Transverse colon (tissue), 4 donors: ENCODE data around the gene AIFM1. TPM values are rescaled to one million over a fixed set of nuclear protein-coding genes. Genes with fewer than 3 reads are reported as not detected.

ENCODE experiments used
- DNase-seq: peaks from one replicate; pipeline ENCODE4 v3.0.0-alpha.2; 2019
- H3K27ac ChIP-seq, 4 donors: fragments of 200-600 bp; sonication (generic); 2 replicates each; pipeline ENCODE4 v1.5.1; 2016 to 2018; ENCODE audit warnings: inconsistent platforms in 4 of 4
- H3K27me3 ChIP-seq: fragments of 200-600 bp; sonication (generic); 2 replicates; pipeline ENCODE4 v1.5.1; 2017; ENCODE audit warnings: inconsistent platforms
- H3K36me3 ChIP-seq, 4 donors: fragments of 200-600 bp; sonication (generic); 2 replicates each; pipeline ENCODE4 v1.5.1; 2017 to 2019; ENCODE audit warnings: inconsistent platforms in 4 of 4
- H3K4me1 ChIP-seq, 4 donors: fragments of 200-600 bp; sonication (generic); 2 replicates each; pipeline ENCODE4 v1.5.1; 2017 to 2020; ENCODE audit warnings: inconsistent platforms in 4 of 4
- H3K4me3 ChIP-seq, 4 donors: fragments of 200-600 bp; sonication (generic); 1 replicate in 1 of 4; 2 replicates in 3 of 4; pipeline versions ENCODE4 v1.5.1 to v1.6.1; 2017 to 2019; ENCODE audit warnings: inconsistent platforms in 4 of 4
- H3K9me3 ChIP-seq, 2 donors: fragments of 200-600 bp; sonication (generic); 2 replicates each; pipeline ENCODE4 v1.5.1; 2017 to 2019; ENCODE audit warnings: inconsistent platforms in 2 of 2
- CTCF ChIP-seq, 5 experiments: fragments of 200-600 bp in 3 of 5; fragments of 450-650 bp in 2 of 5; sonication (generic) in 3 of 5; IDR thresholded peaks; 1 replicate in 2 of 5; 2 replicates in 3 of 5; pipeline ENCODE4 v1.5.1; 2016 to 2017; ENCODE audit warnings: antibody characterized with exemption in 5 of 5, inconsistent platforms in 3 of 5, mild to moderate bottlenecking in 2 of 5, moderate library complexity in 1 of 5
- EP300 ChIP-seq: sonication (generic); formaldehyde crosslinking; IDR thresholded peaks from one replicate; pipeline ENCODE4 v1.6.1; 2017; ENCODE audit warnings: antibody characterized with exemption, low read depth
- POLR2A ChIP-seq: fragments of 450-650 bp; IDR thresholded peaks from one replicate; pipeline ENCODE4 v1.6.1; 2016; ENCODE audit warnings: antibody characterized with exemption, mild to moderate bottlenecking, moderate library complexity
- POLR2AphosphoS5 ChIP-seq, 3 donors: sonication (generic); formaldehyde crosslinking; IDR thresholded peaks; one replicate each; pipeline ENCODE4 v1.6.1; 2016; ENCODE audit warnings: antibody characterized with exemption in 3 of 3
- WGBS, 2 donors: methylation state at CpG; one replicate each; pipeline ENCODE4 v1.1.5; 2018; ENCODE audit warnings: low coverage in 1 of 2; 5-methylcytosine and 5-hydroxymethylcytosine counted together
- in situ Hi-C, 4 donors: fragments of 200-750 bp; cut with MboI; loops; one replicate each; pipeline versions ENCODE4 v1.15.0 to v1.15.1; 2017; ENCODE audit warnings: low sequenced_read_pairs in 3 of 4, low pct_ligation_motif_present in 1 of 4, low pct_unique_long_range_greater_than_20kb in 1 of 4
- intact Hi-C: fragments of 100-400 bp; cut with DNase I; formaldehyde crosslinking; loops from one replicate; pipeline ENCODE4 v1.15.1; 2023; ENCODE audit warnings: low total_unique reads
- total RNA-seq, 4 donors: library from RNA; depleted of rRNA; stranded (reverse); fragments of >200 nt; gene quantifications; one replicate each; pipeline ENCODE4 v1.1.0, GENCODE V29; 2016

AIFM1 gene
- total RNA-seq, 4 donors from 2014 or later, result 5.6 to 39.5 (median 28.1) TPM

GRCh38 chrX:130158311-130158710 is 7.3 kb downstream of the AIFM1 start:
- TF ChIP-seq POLR2AphosphoS5 (IDR thresholded peaks at IDR 0.05) (no peak), CTCF (IDR thresholded peaks at IDR 0.05) (no peak), POLR2A (no peak)
- Histone ChIP-seq H3K4me1 (peaks cover 0 to 3% (median 0%) of the 10 kb centered on the region in 4 donors), H3K27ac (no peak overlapping the region), H3K27me3 (no peaks in the 10 kb centered on the region), H3K36me3 (no peaks in the 10 kb centered on the region), H3K4me3 (no peak overlapping the region), H3K9me3 (no peaks in the 10 kb centered on the region)
- in situ Hi-C loops, result no loop called here
- WGBS, 2 donors, result 68% methylated on average over 2 of the region's 2 CpGs; no CpG with 5 or more reads in 1 of the 2 donors
- no peak for DNase-seq
- intact Hi-C loops, result no loop called here

- 77 to 100% methylated on average over 2 of the region's 2 CpGs for WGBS, 2 donors
- H3K9me3 ChIP-seq, result no peaks in the 10 kb centered on the region
- no peaks in the 10 kb centered on the region for H3K27me3 ChIP-seq
- DNase-seq, result no peak
- in situ Hi-C loops (no loop called here), intact Hi-C loops (no loop called here)
- no peak overlapping the region for H3K4me3 ChIP-seq
- no peaks in the 10 kb centered on the region for H3K4me1 ChIP-seq
- no peaks in the 10 kb centered on the region for H3K36me3 ChIP-seq
- TF ChIP-seq POLR2A, result no peak
- TF ChIP-seq POLR2AphosphoS5 (IDR thresholded peaks at IDR 0.05), result no peak
- no peak for TF ChIP-seq EP300
- no peak for TF ChIP-seq CTCF (IDR thresholded peaks at IDR 0.05)
- no peak overlapping the region for H3K27ac ChIP-seq
These were observed 10.1 kb downstream of the AIFM1 start for GRCh38 chrX:130155564-130155963.

- Histone ChIP-seq H3K27me3 (no peaks in the 10 kb centered on the region), H3K4me3 (no peak overlapping the region), H3K36me3 (peaks cover 0 to 4% (median 0%) of the 10 kb centered on the region in 4 donors), H3K4me1 (no peaks in the 10 kb centered on the region), H3K27ac (no peak overlapping the region), H3K9me3 (no peaks in the 10 kb centered on the region)
- TF ChIP-seq CTCF (IDR thresholded peaks at IDR 0.05) (no peak), POLR2AphosphoS5 (IDR thresholded peaks at IDR 0.05) (no peak), EP300 (no peak)
- in situ Hi-C loops (no loop called here), intact Hi-C loops (no loop called here)
- 65 to 80% methylated on average over 1 to 5 of the region's 5 CpGs for WGBS, 2 donors
- no peak for DNase-seq
These were observed 18.0 kb downstream of the AIFM1 start for GRCh38 chrX:130147631-130148030.

GRCh38 chrX:130145123-130145522 is 20.5 kb downstream of the AIFM1 start:
- no peak for TF ChIP-seq POLR2A
- TF ChIP-seq CTCF (IDR thresholded peaks at IDR 0.05), result no peak
- no peak for TF ChIP-seq POLR2AphosphoS5 (IDR thresholded peaks at IDR 0.05)
- TF ChIP-seq EP300, result no peak
- H3K36me3 ChIP-seq, result peaks cover 0 to 4% (median 0%) of the 10 kb centered on the region in 4 donors
- DNase-seq, result no peak
- H3K27ac ChIP-seq, result no peak overlapping the region
- H3K9me3 ChIP-seq, result no peaks in the 10 kb centered on the region
- intact Hi-C loops (no loop called here), in situ Hi-C loops (no loop called here)
- WGBS, 2 donors, result 84 to 100% methylated on average over 2 to 4 of the region's 4 CpGs
- no peak overlapping the region for H3K4me3 ChIP-seq
- H3K4me1 ChIP-seq, result no peaks in the 10 kb centered on the region
- no peaks in the 10 kb centered on the region for H3K27me3 ChIP-seq
